Endothelial cell of umbilical vein (primary cell): ENCODE measurements around the gene NAA20. TPM values are rescaled to one million over a fixed set of nuclear protein-coding genes. Genes with fewer than 3 reads are reported as not detected.

ENCODE experiments used
- BruUV-seq: library from RNA; stranded (reverse); fragments of 400-500 nt; replicated peaks from 2 replicates; lab custom pipeline; 2021; lab: Mats Ljungman, UMichigan
- CTCF ChIA-PET: fragments of 300-600, 350-600 bp; sonication (Branson Sonifier 250); formaldehyde crosslinking; loops from one replicate; lab custom pipeline; 2021; ENCODE audit warnings: antibody characterized with exemption, inconsistent platforms; lab: Charles Lee
- POLR2A ChIA-PET: fragments of 300-600, 350-600 bp; sonication (Branson Sonifier 250); formaldehyde crosslinking; loops from one replicate; lab custom pipeline; 2021; ENCODE audit warnings: antibody characterized with exemption, inconsistent platforms; lab: Charles Lee
- DNase-seq: peaks from one replicate; pipeline ENCODE4 v3.0.0-alpha.2; 2011; ENCODE audit warnings: low read depth, low spot score
- FAIRE-seq: peaks from 2 replicates; lab custom pipeline; 2011; peaks lifted over from hg19 to GRCh38; lab: Jason Lieb, UNC
- H2AFZ ChIP-seq: 2 replicates; pipeline ENCODE4 v1.6.0; 2012; ENCODE audit warnings: low read depth, low read length, control low read depth, inconsistent platforms
- H3K27ac ChIP-seq: 2 replicates; pipeline ENCODE4 v1.5.1; 2011; ENCODE audit warnings: low read depth, mild to moderate bottlenecking, control low read depth, low read length, moderate library complexity; ENCODE audit not compliant: insufficient read depth
- H3K27me3 ChIP-seq, 2 experiments: 2 replicates each; pipeline versions ENCODE4 v1.6.0 to v1.6.1; 2011; ENCODE audit warnings: low read length in 2 of 2, mixed read lengths in 1 of 2; ENCODE audit not compliant: control insufficient read depth in 2 of 2, insufficient read depth in 2 of 2
- H3K36me3 ChIP-seq, 2 experiments: 2 replicates in 1 of 2; 3 replicates in 1 of 2; pipeline ENCODE4 v1.5.1; 2011; ENCODE audit warnings: low read length in 2 of 2, mild to moderate bottlenecking in 1 of 2, moderate library complexity in 1 of 2; ENCODE audit not compliant: control insufficient read depth in 2 of 2, insufficient read depth in 2 of 2; ENCODE audit errors: extremely low read depth in 1 of 2
- H3K4me1 ChIP-seq: 3 replicates; pipeline ENCODE4 v1.5.1; 2011; ENCODE audit warnings: mild to moderate bottlenecking, low read length; ENCODE audit not compliant: control insufficient read depth, insufficient read depth; ENCODE audit errors: extremely low read depth
- H3K4me2 ChIP-seq: 2 replicates; pipeline ENCODE4 v1.6.1; 2011; ENCODE audit warnings: low read length, control low read depth, mixed read lengths; ENCODE audit not compliant: insufficient read depth
- H3K4me3 ChIP-seq, 3 experiments: fragments of 200-600 bp in 1 of 3; sonication (generic), shearing (Covaris generic) in 1 of 3; replicated peaks in 1 of 3; 2 replicates each; pipeline ENCODE4 v1.5.1; 2011 to 2016; ENCODE audit warnings: control low read depth in 3 of 3, low read length in 3 of 3, mild to moderate bottlenecking in 2 of 3, inconsistent platforms in 1 of 3, low read depth in 1 of 3, moderate library complexity in 1 of 3; ENCODE audit not compliant: insufficient read depth in 1 of 3
- H3K79me2 ChIP-seq: 2 replicates; pipeline ENCODE4 v1.6.0; 2012; ENCODE audit warnings: low read length, inconsistent platforms; ENCODE audit not compliant: control insufficient read depth, insufficient read depth
- H3K9ac ChIP-seq: replicated peaks from 2 replicates; pipeline ENCODE3; 2011; ENCODE audit warnings: low read length, control low read depth; ENCODE audit not compliant: insufficient read depth; ENCODE audit errors: extremely low read depth
- H3K9me1 ChIP-seq: replicated peaks from 3 replicates; pipeline ENCODE4 v1.6.0; 2011; ENCODE audit warnings: mild to moderate bottlenecking, low read length; ENCODE audit not compliant: control insufficient read depth, insufficient read depth; ENCODE audit errors: extremely low read depth
- H3K9me3 ChIP-seq: replicated peaks from 2 replicates; pipeline ENCODE4 v1.5.1; 2012; ENCODE audit warnings: low read length, inconsistent platforms; ENCODE audit not compliant: control insufficient read depth, insufficient read depth
- H4K20me1 ChIP-seq: replicated peaks from 2 replicates; pipeline ENCODE3; 2011; ENCODE audit warnings: mild to moderate bottlenecking, low read length; ENCODE audit not compliant: control insufficient read depth, insufficient read depth; ENCODE audit errors: extremely low read depth
- CTCF ChIP-seq, 2 donors: IDR thresholded peaks; 1 replicate in 1 of 2; 2 replicates in 1 of 2; pipeline ENCODE4 v1.5.1; 2011; ENCODE audit warnings: low read length in 2 of 2, mild to moderate bottlenecking in 2 of 2, moderate library complexity in 2 of 2, control low read depth in 1 of 2, inconsistent platforms in 1 of 2, low read depth in 1 of 2; ENCODE audit not compliant: insufficient read depth in 1 of 2; ENCODE audit errors: extremely low read depth in 1 of 2
- EZH2 ChIP-seq: IDR thresholded peaks from 2 replicates; pipeline ENCODE4 v1.6.1; 2012; ENCODE audit warnings: borderline replicate concordance, low read depth, mild to moderate bottlenecking, moderate library complexity, low read length, inconsistent platforms; ENCODE audit not compliant: severe bottlenecking
- FOS ChIP-seq: IDR thresholded peaks from 2 replicates; pipeline ENCODE4 v1.6.1; 2011; ENCODE audit warnings: mild to moderate bottlenecking, low read length, moderate library complexity, borderline replicate concordance; ENCODE audit not compliant: insufficient read depth
- GATA2 ChIP-seq: IDR thresholded peaks from 2 replicates; pipeline ENCODE4 v1.7.0; 2011; ENCODE audit warnings: low read depth, mild to moderate bottlenecking, moderate library complexity, mixed read lengths, low read length; ENCODE audit not compliant: insufficient read length, insufficient read depth
- JUN ChIP-seq: IDR thresholded peaks from 2 replicates; pipeline ENCODE4 v1.6.1; 2011; ENCODE audit warnings: borderline replicate concordance, low read depth; ENCODE audit not compliant: insufficient read length, insufficient read depth
- MAX ChIP-seq: IDR thresholded peaks from 2 replicates; pipeline ENCODE4 v1.6.1; 2011; ENCODE audit not compliant: insufficient read depth, insufficient read length
- MYC ChIP-seq: IDR thresholded peaks from one replicate; pipeline ENCODE4 v1.6.1; 2011; ENCODE audit warnings: mild to moderate bottlenecking, low read depth, low read length
- POLR2A ChIP-seq: IDR thresholded peaks from 2 replicates; pipeline ENCODE4 v1.6.1; 2012; ENCODE audit warnings: low read depth, mild to moderate bottlenecking, control low read depth, low read length
- POLR2AphosphoS5 ChIP-seq: IDR thresholded peaks from 2 replicates; pipeline ENCODE4 v1.6.1; 2012; ENCODE audit warnings: low read depth, mild to moderate bottlenecking, control low read depth, low read length, moderate library complexity; ENCODE audit not compliant: insufficient read depth
- dilution Hi-C: fragments of 300-500 bp; cut with MboI; formaldehyde crosslinking; loops from one replicate; pipeline ENCODE4 v1.15.0; 2019; ENCODE audit warnings: low sequenced_read_pairs; ENCODE audit not compliant: extremely low pct_ligation_motif_present
- intact Hi-C: fragments of 100-400 bp; cut with micrococcal nuclease; formaldehyde crosslinking; loops from one replicate; pipeline ENCODE4 v1.10.0; 2022
- polyA plus RNA-seq, 4 experiments: library from polyadenylated mRNA; depleted of rRNA in 3 of 4; stranded (reverse) in 3 of 4; unstranded in 1 of 4; fragments of >200 nt; gene quantifications; 2 replicates each; pipeline versions ENCODE4 v1.2.1 to v1.2.3, GENCODE V29; 2011 to 2012; ENCODE audit warnings: missing spikeins in 1 of 4
- total RNA-seq: library from RNA; stranded (reverse); gene quantifications from 2 replicates; pipeline ENCODE4 v1.2.3, GENCODE V29; 2021

The NAA20 gene
- total and polyA plus RNA-seq, 2 donors (not counting 3 experiments of a cell fraction or from before 2014, with no cell fraction given) = 48.6 to 77.3 TPM

DNA sequence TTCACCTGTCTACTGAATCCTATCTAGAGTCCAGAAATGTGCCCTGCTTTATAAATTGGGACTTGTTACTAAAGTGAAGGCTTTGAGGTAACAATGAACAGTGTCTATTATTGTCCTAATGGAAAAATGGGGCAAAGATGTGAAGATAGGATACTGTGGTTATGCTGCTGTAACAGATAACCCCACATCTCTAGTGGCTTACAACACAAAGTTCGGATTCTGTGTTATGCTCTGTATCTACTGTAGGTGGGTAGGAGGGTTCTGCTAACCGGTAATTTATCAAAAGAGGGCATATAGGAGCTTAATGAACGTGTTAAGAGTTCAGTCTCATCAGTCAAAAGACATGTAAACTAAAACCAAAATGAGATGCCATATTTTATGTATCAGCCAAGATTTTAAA lies 6.2 kb downstream of the NAA20 start:
- Histone ChIP-seq H4K20me1 (peaks cover 5% of the 10 kb centered on the region), H3K9me1 (no peaks in the 10 kb centered on the region), H3K36me3 (peaks cover 5 to 14% of the 10 kb centered on the region in 2 experiments), H3K4me1 (peaks cover 4% of the 10 kb centered on the region), H3K79me2 (peaks cover 81% of the 10 kb centered on the region), H3K27ac (no peak overlapping the region), H3K4me3 (no peak overlapping the region), H2AFZ (no peak overlapping the region), H3K27me3 (no peaks in the 10 kb centered on the region), H3K9ac (no peak overlapping the region), H3K9me3 (no peaks in the 10 kb centered on the region), H3K4me2 (no peak overlapping the region)
- TF ChIP-seq CTCF (IDR thresholded peaks at IDR 0.05; ENCODE audit: extremely low read depth in 1 of 2, insufficient read depth in 1 of 2, low read depth in 1 of 2, low read length in 2 of 2) (no peak), MYC (no peak), POLR2A (no peak), EZH2 (no peak), MAX (no peak), POLR2AphosphoS5 (no peak), JUN (no peak), GATA2 (no peak), FOS (no peak)
- ChIA-PET POLR2A (no interaction called here), CTCF (no interaction called here)
- dilution Hi-C loops = no loop called here
- intact Hi-C loops = no loop called here
- BruUV-seq = no TSS peak
- DNase-seq (no peak), FAIRE-seq (no peak)
